ENCODE measurements around the gene MARVELD3. TPM values are rescaled to one million over a fixed set of nuclear protein-coding genes. Genes with fewer than 3 reads are reported as not detected.

Gene MARVELD3
- total and polyA plus RNA-seq, 9 of the 15 experiments (the other 6 are each of a cell fraction or from before 2014, with no cell fraction given): 0.03 to 0.07 (median 0.07) TPM; not detected in 6

- no TSS peak for BruUV-seq (replicated peaks)
Measured at GRCh38 chr16:71630808-71631207, 4.8 kb downstream of the MARVELD3 start.

More at GRCh38 chr16:71630808-71631207, 4.8 kb downstream of the MARVELD3 start:
- WGBS (ENCODE audit: insufficient coverage, low coverage, missing lambda C conversion rate): 8% methylated on average over 4 of the region's 4 CpGs
- H3K9me1 ChIP-seq (ENCODE audit: control insufficient read depth, insufficient read depth, low read length): no peaks in the 10 kb centered on the region
- no peaks in the 10 kb centered on the region for H3K79me2 ChIP-seq (ENCODE audit: control insufficient read depth, insufficient read depth, low read length)
- no peak for DNase-seq (ENCODE audit: extremely low read depth in 1 of 4, low spot score in 3 of 4)
- H3K4me3 ChIP-seq: no peak overlapping the region
- H4K20me1 ChIP-seq (replicated peaks; ENCODE audit: control insufficient read depth, insufficient read depth, low read length): no peaks in the 10 kb centered on the region
- no peaks in the 10 kb centered on the region for H3K36me3 ChIP-seq (ENCODE audit: control insufficient read depth, insufficient read depth, low read length)
- FAIRE-seq: no peak
- POLR2A ChIA-PET: no interaction called here
- H3K4me2 ChIP-seq (ENCODE audit: insufficient read depth, low read length): no peak overlapping the region
- no peak for ATAC-seq
- CTCF ChIA-PET (ENCODE audit: low intra/inter-chr PET ratio): no interaction called here
- H2AFZ ChIP-seq (ENCODE audit: low read depth, low read length): no peak overlapping the region
- no peak overlapping the region for H3K27ac ChIP-seq (ENCODE audit: extremely low read depth, low read depth, low read length)
- H3K4me1 ChIP-seq (replicated peaks in 1 of 2; ENCODE audit: control insufficient read depth in 2 of 2, insufficient read depth in 2 of 2, low read length in 2 of 2): peaks cover 0 to 12% of the 10 kb centered on the region in 2 experiments; a peak in 2 of 5 replicates
- H3K9ac ChIP-seq (ENCODE audit: insufficient read depth in 1 of 2, low read depth in 2 of 2, low read length in 2 of 2): no peak overlapping the region
- peaks cover 27 to 51% of the 10 kb centered on the region in 2 experiments for H3K27me3 ChIP-seq (ENCODE audit: control insufficient read depth in 2 of 2, insufficient read depth in 2 of 2, low read length in 2 of 2)
- in situ Hi-C loops (cut with MboI): no loop called here
- intact Hi-C loops (cut with micrococcal nuclease): no loop called here
- TF ChIP-seq AFF1 (IDR thresholded peaks at IDR 0.05; ENCODE audit: low read depth in 1 of 2, partially characterized antibody in 2 of 2): no peak
- H3K9me3 ChIP-seq (replicated peaks; ENCODE audit: control insufficient read depth, insufficient read depth, low read depth, low read length): no peaks in the 10 kb centered on the region
